CD4-positive, alpha-beta T cell treated with Interleukin-2 at 100 ng/mL for 4 hours (primary cell): ENCODE results near the gene GRK2.
A peak's percentile ranks its signal among the peaks of the same experiment; 100 is the strongest.

Experiments used
- DNase-seq: peaks from one replicate; pipeline ENCODE4 v3.0.0-alpha.2; 2020; ENCODE audit warnings: low spot score

GRK2 gene

GRCh38 chr11:67299471-67300191, 33.4 kb downstream of the GRK2 start:
- no peak for DNase-seq

GRCh38 chr11:67300256-67300755, 34.0 kb downstream of the GRK2 start:
- no peak for DNase-seq

DNA sequence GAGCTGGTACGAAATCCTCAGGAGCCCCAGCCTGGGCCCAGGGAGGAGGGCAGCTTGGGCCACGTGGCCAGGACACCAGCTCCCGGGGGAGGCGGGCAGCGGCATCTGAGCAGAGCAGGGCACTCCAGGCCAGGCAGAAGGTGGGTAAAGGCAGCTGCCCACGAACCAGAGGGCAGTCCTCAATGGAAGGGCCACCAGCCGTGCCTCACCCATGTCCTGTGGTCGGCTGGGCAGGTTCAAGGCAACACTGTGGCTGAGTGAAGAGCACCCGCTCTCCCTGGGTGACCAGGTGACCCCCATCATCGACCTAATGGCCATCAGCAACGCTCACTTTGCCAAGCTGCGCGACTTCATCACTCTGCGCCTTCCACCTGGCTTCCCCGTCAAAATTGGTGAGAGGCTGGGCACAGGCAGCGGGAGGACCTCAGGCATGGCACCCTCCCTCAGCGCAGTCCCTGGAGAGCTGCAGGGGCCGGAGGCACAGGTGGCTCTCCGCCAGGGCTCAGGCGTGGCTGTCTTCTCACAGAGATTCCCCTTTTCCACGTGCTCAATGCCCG, 34.6 kb downstream of the GRK2 start:
- DNase-seq, result no peak

DNA sequence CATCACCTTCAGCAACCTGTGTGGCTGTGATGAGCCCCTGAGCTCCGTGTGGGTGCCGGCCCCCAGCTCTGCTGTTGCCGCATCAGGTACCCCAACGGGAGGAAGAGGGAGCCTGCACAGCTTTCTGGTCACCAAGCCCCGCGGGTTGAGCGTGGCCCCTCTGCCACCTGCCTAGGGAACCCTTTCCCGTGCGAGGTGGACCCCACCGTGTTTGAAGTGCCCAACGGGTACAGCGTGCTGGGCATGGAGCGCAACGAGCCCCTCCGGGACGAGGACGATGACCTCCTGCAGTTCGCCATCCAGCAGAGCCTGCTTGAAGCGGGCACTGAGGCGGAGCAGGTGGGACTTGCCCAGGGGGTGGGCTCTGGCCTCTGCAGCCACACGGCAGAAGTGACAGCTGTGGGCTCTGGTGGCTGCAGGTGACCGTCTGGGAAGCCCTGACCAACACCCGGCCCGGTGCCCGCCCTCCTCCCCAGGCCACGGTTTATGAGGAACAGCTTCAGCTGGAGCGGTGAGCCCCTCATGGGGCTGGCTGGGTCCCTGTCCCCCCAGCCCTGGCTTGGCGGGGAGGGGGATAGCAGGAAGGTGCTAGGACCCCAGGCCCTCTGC, 35.1 kb downstream of the GRK2 start:
- DNase-seq, result no peak

GRCh38 chr11:67301951-67302516, 35.8 kb downstream of the GRK2 start:
- DNase-seq, result no peak

GRCh38 chr11:67302571-67303131, 36.4 kb downstream of the GRK2 start:
- no peak for DNase-seq

GRCh38 chr11:67303132-67303834, 37.0 kb downstream of the GRK2 start, which contains the start of gene SSH3:
Gene SSH3, plus strand, starts transcription at chr11:67303530. Its CDS starts 96 bp downstream, at chr11:67303626.
- DNase-seq, result peak; percentile 42

DNA sequence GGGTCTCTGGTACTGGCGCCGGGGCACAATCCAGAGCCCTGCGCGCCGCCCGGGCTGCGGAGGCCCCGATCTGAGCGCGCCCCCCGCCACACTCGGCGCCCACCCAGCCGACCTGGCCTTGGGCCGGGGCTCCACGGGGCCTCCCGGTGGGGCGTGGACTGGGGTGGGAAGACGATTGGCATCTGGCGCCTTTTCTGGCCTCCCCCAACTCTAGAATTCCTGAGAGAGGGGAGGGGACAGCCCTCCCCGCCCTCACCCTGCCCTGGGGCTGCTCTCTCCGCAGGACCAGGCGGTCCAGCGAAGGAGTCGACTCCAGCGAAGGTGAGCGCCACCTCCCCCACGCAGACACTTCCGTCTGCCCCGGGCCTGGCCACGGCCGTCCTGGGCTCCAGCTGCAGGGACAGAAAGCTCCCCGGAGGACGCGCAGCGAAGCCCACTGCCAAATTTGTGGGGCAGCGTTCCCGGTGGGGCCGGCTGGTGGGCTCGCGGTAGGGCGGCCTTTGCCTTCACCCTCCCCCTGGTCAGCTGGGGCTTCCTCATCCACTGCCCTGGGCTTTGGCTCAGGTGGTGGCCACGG, 37.6 kb downstream of the GRK2 start:
- no peak for DNase-seq

DNA sequence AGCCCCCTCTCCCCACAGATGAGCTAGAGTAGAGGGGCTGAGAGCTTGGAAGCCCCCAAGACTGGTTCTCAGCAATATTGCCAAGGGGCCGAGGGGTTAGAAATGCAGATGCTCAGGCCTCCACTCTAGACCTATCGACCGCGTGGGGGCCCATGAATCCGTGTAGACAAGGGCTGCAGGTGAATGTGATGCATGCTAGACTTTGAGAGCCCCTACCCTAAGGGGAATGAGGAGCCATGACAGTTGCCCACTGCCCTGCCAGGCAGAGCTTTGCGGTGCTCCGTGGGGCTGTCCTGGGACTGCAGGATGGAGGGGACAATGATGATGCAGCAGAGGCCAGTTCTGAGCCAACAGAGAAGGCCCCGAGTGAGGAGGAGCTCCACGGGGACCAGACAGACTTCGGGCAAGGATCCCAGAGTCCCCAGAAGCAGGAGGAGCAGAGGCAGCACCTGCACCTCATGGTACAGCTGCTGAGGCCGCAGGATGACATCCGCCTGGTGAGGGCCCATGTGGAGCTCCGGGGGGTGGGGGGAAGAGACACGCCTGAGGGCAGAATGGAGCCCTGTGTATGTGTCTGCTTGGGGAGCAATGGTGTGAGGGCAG, 38.3 kb downstream of the GRK2 start:
- no peak for DNase-seq

GRCh38 chr11:67306769-67307544, 40.7 kb downstream of the GRK2 start:
- no peak for DNase-seq

- DNase-seq, result no peak
Observed at GRCh38 chr11:67307545-67308001, 41.3 kb downstream of the GRK2 start.

- DNase-seq, result no peak
Observed at GRCh38 chr11:67308031-67308866, 42.0 kb downstream of the GRK2 start.

DNA sequence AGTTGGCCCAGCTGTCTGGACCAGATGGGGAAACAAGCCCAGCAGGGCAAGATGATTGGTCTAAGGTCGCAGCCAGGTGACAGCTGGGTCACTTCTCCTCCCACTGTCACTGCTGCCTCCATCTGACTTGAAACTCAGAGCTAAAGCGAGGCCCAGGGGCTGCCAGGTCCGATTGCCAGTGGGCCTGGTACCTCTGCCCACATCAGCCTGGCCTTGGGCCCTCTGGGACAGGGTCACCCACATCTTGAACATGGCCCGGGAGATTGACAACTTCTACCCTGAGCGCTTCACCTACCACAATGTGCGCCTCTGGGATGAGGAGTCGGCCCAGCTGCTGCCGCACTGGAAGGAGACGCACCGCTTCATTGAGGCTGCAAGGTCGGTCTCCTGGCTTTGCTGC, 42.9 kb downstream of the GRK2 start:
- no peak for DNase-seq

DNA sequence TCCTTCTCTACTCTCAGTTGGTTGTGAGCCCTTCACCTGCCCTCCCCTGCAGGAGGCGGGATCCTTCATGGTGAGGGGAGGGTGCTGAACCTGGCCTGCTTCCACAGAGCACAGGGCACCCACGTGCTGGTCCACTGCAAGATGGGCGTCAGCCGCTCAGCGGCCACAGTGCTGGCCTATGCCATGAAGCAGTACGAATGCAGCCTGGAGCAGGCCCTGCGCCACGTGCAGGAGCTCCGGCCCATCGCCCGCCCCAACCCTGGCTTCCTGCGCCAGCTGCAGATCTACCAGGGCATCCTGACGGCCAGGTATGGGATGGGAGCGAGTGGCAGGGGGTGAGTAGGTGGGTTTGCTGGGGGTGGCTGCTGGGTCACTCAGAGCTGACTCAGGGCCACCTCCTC, 43.4 kb downstream of the GRK2 start:
- DNase-seq, result no peak

- no peak for DNase-seq
Observed at GRCh38 chr11:67310246-67311050, 44.2 kb downstream of the GRK2 start.

DNA sequence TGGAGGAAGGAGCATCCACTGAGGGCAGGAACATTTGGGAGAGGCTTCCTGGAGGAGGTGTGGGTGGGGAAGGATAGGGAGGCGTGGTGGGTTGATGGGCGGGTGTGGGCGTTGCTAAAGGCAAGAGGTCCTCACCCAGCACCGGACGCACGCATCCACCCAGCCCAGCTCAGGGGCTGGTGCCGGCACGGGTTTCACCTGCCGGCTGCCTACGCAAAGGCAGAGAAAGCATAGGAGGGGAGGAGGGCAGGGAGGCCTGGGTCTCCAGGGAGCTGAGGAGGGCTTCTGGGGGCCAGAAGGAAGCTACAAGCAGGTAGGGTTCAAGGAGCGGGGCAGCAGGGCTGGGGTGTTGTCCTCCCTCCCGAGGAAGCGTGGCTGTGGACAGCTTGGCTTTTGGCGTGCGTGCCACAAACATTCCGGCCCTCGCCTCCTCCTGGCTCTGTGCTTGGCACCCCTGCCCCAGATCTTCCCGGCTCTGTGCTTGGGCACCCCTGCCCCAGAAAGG, 44.8 kb downstream of the GRK2 start:
- DNase-seq, result no peak

DNA sequence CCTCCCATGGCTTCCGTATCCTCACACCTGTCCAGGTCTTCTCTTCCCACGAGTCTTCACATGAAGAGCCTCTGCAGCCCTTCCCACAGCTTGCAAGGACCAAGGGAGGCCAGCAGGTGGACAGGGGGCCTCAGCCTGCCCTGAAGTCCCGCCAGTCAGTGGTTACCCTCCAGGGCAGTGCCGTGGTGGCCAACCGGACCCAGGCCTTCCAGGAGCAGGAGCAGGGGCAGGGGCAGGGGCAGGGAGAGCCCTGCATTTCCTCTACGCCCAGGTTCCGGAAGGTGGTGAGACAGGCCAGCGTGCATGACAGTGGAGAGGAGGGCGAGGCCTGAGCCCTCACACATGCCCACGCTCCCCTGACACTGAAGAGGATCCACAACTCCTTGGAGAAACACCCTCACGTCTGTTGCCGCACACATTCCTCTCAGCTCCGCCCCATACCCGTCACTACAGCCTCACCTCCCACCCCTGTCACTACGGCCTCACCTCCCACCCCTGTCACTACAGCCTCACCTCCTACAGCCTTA, 45.3 kb downstream of the GRK2 start:
- no peak for DNase-seq
